GM19397 (cell line): ENCODE data around the gene NDUFAF2.
"Not testable (repeated sequence)": the region's sequence is repeated elsewhere in the genome, so short reads cannot be mapped to it uniquely, and the experiment has no call there.

ENCODE experiments used
- ATAC-seq: cut with Tn5 transposase; IDR thresholded peaks from one replicate; pipeline ENCODE4 v1.9.1; 2021; ENCODE audit warnings: mild to moderate bottlenecking, moderate library complexity; ENCODE audit not compliant: unreplicated experiment

The NDUFAF2 gene

DNA sequence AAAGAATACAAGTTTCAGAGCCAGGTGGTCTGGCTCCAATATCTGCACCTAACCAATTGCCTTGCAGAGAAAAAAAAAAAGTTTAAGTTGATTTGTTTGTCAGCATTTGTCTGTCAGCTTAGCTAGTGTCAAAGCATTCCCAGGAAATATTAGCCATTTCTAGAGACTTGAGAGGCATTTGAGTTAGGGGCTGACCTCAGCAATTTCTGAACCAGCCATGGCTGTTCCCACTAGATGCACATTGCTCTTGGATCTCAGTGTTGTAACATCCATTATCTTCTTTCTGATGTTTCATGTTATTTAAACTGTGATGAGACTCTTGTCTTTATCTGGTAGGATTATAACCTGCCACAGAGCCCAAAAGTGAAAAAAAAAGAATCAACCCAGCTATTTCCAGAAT lies 102.3 kb downstream of the NDUFAF2 start:
- ATAC-seq = no peak

DNA sequence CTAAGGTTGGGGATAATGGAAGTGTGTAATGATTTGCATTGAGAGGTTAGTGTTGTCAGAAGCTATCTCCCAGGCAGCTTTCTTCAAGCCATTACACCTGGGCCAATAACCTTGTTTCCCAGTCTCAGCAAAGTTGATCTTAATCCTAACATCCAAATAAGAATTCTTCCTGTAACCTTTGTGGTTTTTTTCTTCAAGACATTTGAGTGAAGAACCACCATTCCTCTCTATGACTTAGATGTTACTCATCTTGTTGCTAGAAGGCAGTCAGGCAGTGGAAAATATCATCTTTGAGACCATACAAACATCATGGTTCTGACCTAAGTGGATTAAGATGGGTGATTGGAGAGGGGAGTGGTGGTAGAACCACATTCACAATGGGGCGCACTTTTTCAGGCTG lies 103.5 kb downstream of the NDUFAF2 start:
- ATAC-seq = no peak

GRCh38 chr5:61050292-61050691 lies 105.3 kb downstream of the NDUFAF2 start:
- no peak for ATAC-seq

DNA sequence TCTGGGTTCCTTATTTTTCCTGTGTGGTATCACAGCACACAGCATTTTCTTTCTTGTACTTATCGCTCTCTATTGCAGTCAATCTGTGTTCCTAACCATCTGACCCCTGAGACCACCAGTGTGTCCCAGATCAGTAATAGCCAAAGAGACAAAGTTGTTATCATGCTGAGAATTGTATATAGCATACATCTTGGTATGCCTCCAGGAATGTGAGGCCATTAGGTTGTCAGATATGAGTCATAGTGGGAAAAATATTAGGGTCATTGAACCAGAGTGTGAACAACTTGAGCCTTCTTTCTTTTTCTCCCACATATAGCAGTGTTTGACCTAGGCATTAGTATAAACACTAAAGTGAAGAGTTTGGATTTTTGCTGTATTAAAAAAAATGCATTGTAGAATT lies 106.3 kb downstream of the NDUFAF2 start:
- ATAC-seq = no peak

DNA sequence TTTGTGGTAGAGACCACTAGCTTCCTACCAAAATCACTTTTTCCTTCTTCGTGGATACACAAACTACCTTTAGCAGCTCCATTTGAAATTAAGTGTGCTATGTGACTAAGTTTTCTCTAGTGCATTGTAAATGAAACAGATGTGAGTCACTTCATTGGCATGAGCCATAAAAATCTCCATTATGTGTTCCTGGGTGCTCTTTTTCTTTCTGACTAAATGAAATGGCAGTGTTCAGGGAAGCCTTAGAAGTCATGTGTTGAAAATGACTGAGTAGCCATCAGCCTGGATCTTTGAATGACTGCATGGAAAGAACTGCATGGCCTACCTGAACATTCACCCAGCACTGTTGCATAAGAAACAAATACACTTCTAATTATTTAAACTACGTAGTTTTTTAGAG lies 107.9 kb downstream of the NDUFAF2 start:
- no peak for ATAC-seq

DNA sequence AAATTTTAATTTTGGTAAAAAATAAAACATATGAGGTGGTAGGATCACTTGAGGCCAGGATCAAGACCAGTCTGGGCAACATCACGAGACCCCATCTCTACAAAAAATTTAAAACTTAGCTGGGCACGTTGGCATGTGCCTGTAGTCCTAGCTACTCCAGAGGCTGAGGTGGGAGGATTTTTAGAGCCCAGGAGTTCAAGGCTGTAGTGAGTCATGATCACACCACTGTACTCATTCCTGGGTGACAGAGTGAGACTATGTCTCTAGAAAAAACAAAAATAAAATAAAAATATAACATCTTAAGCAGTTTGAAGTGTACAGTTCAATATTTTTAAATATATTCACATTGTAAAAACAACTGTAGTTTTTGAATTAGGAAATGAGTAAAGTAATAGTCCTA lies 108.9 kb downstream of the NDUFAF2 start:
- no peak for ATAC-seq

DNA sequence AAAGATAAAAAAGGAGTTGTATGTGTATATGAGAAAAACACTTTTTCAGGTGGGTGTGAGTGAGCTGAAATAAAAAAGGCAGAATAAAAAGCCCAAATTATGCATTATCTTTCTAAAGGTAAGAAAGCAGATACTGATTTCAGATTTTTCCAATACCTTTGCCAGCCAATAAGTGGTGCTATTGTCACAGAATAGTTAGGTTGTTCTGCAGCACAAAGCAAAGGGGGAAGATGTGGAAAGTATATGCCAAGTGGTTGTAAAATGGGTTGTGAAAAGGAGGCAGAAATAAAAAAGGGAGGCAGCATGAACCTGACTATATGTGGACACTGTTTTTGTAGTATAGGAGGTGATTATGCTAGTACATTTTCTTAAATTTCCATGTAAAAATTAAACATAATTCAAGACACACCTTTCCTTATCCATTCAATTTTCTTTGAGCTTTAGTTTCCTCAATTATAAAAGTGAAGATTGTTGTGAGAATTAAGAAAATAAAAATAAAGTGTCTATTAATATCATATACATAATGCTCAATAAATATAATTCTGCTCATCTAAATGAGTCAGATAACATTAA lies 110.5 kb downstream of the NDUFAF2 start:
- ATAC-seq = no peak

DNA sequence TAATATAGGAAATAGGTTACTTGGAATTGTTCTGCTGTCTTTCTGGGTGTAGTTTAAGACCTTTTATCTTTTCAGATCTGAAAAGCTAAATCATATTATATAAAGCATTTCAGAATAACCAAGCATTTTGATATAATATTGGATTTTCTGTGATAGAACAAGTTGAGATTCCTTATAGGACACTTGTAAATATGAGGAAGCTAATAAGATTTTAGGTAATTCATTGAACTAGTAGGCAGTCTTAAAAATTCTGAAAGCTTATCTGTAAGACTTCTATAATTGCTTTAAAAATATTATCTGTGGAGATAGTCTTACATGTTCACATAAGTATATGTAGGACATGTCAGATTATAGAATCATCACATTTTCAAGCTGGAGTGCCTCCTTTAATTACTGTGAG lies 114.5 kb downstream of the NDUFAF2 start:
- ATAC-seq = no peak

GRCh38 chr5:61069150-61069549 lies 124.1 kb downstream of the NDUFAF2 start:
- no peak for ATAC-seq

DNA sequence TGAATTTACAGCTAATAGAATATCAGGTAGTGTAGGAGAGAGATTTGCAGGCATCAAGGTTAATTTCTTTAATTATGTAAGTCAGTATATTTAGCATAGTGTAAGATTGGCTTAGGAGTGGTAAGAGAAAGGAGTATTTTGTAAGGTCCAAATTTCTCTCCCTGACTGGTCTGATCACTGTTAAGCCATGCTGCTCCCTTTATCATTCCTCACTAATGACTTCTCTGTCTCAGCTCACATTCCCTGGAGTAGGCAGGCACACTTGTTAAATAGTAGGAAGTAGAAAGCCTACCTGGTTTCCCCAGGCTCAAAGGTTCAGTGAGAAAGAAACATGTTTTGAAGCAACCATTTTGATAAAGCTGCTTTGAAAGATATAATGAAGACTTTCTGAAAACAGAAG lies 126.5 kb downstream of the NDUFAF2 start:
- no peak for ATAC-seq

GRCh38 chr5:61076626-61077025 lies 131.6 kb downstream of the NDUFAF2 start:
- ATAC-seq = no peak

- ATAC-seq = no peak
Observed at GRCh38 chr5:61081741-61082140, 136.7 kb downstream of the NDUFAF2 start.

- ATAC-seq = no peak
Observed at GRCh38 chr5:61082516-61083280, 137.7 kb downstream of the NDUFAF2 start.

GRCh38 chr5:61084658-61085057 lies 139.7 kb downstream of the NDUFAF2 start:
- ATAC-seq = no peak

DNA sequence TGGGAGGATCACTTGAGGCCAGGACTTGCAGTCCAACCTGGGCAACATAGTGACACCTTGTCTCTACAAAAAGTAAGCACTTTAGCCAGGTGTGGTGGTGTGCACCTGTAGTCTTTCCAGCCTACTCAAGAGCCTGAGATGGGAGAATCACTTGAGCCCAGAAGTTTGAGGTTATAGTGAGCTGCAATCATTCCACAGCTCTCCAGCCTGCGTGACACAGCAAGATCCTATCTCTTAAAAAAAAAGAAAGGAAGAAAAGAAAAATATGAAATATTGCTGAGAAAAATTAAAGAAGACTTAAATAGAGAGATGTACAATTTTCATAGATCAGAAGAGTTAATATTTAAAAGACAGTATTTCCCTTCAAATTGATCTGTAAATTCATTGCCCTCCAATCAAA lies 140.9 kb downstream of the NDUFAF2 start:
- no peak for ATAC-seq

DNA sequence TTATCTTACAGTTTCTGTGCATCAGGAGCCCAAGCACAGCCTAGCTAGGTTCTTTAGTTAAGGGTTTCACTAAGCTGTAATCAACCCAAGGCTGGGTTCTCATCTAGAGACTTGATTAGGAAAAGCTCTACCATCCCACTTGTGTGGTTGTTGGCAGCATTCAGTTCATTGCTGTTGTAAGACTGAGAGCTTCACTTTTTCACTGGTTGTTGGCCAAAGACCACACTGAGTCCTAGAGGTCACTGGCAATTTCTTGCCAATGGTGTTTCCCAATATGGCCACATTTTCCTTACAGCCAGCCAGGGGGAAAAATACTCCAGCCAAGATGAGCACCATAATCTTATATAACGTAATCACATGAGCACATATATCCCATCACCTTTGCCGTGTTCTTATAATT lies 142.9 kb downstream of the NDUFAF2 start:
- no peak for ATAC-seq

DNA sequence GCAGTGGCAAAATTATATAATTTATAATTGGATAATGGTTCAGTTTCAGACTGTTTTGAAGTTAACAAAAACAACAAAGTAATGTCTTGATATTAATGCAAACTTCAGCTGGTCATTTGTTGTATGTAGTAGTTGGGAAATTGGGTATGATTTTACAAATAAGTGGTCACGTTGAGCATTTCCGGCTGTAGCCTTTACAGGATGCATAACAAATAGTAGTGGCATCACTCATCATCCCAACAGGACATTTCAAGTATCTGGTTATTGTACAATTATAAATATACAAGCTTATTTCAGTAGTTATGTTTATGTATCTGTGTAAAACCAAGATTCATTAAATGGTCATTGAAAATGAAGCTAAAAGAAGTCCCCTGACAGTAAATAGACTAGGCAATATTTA lies 144.3 kb downstream of the NDUFAF2 start:
- ATAC-seq = no peak

DNA sequence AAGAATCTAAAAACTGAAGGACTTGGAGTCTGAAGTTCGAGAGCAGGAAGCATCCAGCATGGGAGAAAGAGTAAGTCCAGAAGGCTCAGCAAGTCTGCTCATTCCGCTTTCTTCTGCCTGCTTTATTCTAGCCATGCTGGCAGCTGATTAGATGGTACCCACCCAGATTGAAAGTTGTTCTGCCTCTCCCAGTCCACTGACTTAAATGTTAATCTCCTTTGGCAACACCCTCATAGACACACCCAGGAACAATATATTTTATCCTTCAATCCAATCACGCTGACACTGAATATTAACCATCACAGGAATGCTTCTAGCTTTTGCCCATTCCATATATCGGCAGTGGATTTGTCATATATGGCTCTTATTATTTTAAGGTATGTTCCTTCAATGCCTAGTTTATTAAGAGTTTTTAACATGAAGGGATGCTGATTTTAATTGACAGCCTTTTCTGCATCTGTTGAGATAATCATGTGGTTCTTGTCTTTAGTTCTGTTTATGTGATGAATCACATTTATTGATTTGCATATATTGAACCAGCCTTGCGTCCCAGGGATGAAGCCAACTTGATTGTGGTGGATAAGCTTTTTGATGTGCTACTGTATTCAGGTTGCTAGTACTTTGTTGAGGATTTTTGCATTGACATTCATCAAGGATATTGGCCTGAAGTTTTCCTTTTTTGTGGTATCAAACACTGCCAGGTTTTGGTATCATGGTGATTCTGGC lies 148.2 kb downstream of the NDUFAF2 start:
- ATAC-seq = not testable (repeated sequence)

DNA sequence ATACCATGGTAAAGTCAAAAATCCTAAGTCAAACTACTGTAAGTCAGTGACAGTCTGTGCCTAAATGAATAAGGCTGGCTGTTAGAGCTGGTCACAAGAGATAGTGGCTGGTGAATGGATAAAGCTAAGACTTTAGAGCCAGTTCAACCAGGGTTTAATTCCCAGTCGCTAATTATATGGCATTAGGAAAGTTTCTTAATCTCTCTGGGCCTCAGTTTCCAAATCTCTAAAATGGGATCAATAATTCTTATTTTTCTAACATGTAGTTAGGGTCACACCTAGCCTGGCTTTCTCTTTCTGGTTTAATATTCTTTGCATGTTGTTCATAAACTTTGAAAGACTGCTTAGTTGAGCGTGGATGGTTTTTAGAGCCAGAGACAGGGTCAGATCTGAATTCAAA lies 152.5 kb downstream of the NDUFAF2 start:
- ATAC-seq = no peak

- no peak for ATAC-seq
Observed at GRCh38 chr5:61098251-61098995, 153.4 kb downstream of the NDUFAF2 start.

- ATAC-seq = no peak
Observed at GRCh38 chr5:61100437-61100836, 155.4 kb downstream of the NDUFAF2 start.
